ENCODE data around the gene TTC19.

DNA sequence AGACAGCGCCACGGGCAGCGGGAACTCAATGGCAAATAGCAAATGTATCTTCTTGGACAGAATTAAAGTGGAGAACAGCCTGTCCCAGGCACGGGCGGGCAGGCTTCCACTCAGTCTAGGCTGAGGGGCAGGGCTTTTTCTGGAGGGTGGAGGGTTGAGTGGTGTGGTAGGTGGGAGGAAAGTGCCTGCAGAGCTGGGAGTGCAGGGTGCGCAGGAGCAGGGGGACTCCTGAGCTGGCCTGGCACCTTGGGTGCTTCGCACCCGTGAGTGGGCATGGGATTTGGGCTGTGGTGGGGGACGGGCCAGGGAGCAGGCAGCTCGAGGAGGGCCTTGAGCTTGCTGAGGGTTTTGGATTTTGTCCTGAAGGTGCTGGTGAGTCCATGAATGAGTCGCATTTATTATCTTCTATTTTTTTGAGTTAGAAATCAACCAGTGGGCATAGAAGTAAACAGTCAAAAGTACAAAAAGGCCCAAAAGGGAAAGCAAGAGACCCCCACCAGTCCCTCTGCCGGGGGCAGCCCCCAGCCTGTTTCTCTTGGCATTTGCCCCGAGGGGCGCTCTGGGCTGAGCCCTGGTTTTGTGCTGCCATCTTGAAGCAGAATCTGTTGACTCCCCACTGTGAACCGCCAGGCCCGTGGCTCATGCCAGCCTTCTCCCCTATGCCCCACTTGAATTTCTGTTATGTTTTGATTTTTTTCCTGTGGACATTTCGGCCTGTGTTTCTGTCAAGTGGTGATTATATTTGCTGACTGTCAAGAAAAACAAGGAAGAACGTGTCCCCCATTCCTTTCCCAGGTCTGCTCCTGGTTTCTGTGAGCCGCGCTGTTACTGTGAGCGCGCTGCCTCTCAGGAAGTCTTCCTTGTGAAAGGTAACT lies 46.5 kb upstream of the TTC19 start:
- TF ChIP-seq CTCF (IDR thresholded peaks at IDR 0.05) (no peak), POLR2A (IDR thresholded peaks at IDR 0.05) (no peak)
